GM19372 (cell line): ENCODE results near the gene GSC2.

Experiments
- ATAC-seq: cut with Tn5 transposase; IDR thresholded peaks from one replicate; pipeline ENCODE4 v1.9.1; 2021; ENCODE audit warnings: mild to moderate bottlenecking, low read depth, moderate library complexity; ENCODE audit not compliant: unreplicated experiment

The GSC2 gene

GRCh38 chr22:19122752-19123492 lies 27.2 kb downstream of the GSC2 start:
- ATAC-seq, result no peak

GRCh38 chr22:19122143-19122751 lies 27.8 kb downstream of the GSC2 start, which contains the start of gene DGCR2:
Gene DGCR2, minus strand, starts transcription at chr22:19122412. Its CDS starts 206 bp downstream, at chr22:19122206.
- ATAC-seq, result peak; percentile 83

- ATAC-seq, result peak; percentile 25
Observed at GRCh38 chr22:19121631-19122142, 28.4 kb downstream of the GSC2 start.

- ATAC-seq, result no peak
Observed at GRCh38 chr22:19120829-19121630, 29.1 kb downstream of the GSC2 start.

- no peak for ATAC-seq
Observed at GRCh38 chr22:19119949-19120348, 30.1 kb downstream of the GSC2 start.

- ATAC-seq, result no peak
Observed at GRCh38 chr22:19118329-19118880, 31.7 kb downstream of the GSC2 start.

- ATAC-seq, result no peak
Observed at GRCh38 chr22:19117111-19117512, 33.0 kb downstream of the GSC2 start.

- ATAC-seq, result no peak
Observed at GRCh38 chr22:19115628-19116027, 34.5 kb downstream of the GSC2 start.

- ATAC-seq, result no peak
Observed at GRCh38 chr22:19114984-19115552, 35.0 kb downstream of the GSC2 start.

- ATAC-seq, result no peak
Observed at GRCh38 chr22:19113429-19113828, 36.7 kb downstream of the GSC2 start.

- no peak for ATAC-seq
Observed at GRCh38 chr22:19111584-19111983, 38.5 kb downstream of the GSC2 start.

- ATAC-seq, result no peak
Observed at GRCh38 chr22:19111140-19111539, 39.0 kb downstream of the GSC2 start.

- ATAC-seq, result no peak
Observed at GRCh38 chr22:19110646-19111045, 39.4 kb downstream of the GSC2 start.

GRCh38 chr22:19110064-19110458 lies 40.0 kb downstream of the GSC2 start:
- no peak for ATAC-seq

GRCh38 chr22:19109198-19110063 lies 40.7 kb downstream of the GSC2 start:
- ATAC-seq, result peak; percentile 81

GRCh38 chr22:19108807-19109197 lies 41.3 kb downstream of the GSC2 start:
- no peak for ATAC-seq

GRCh38 chr22:19107730-19108074 lies 42.4 kb downstream of the GSC2 start:
- no peak for ATAC-seq

- no peak for ATAC-seq
Observed at GRCh38 chr22:19106886-19107729, 43.0 kb downstream of the GSC2 start.
